T-cell (primary cell): Measurements from ENCODE around the gene SLC39A12. TPM values are rescaled to one million over a fixed set of nuclear protein-coding genes. Genes with fewer than 3 reads are reported as not detected.
A peak's percentile ranks its signal among the peaks of the same experiment; 100 is the strongest.

Experiments
- ATAC-seq, 4 experiments: fragments of 200-7000 bp in 3 of 4; fragments of 150-1000 bp in 1 of 4; cut with Tn5 transposase; replicated peaks in 1 of 4; 1 replicate in 3 of 4; 2 replicates in 1 of 4; pipeline ENCODE4 v1.10.0; 2021; ENCODE audit warnings: moderate library complexity in 3 of 4, mild to moderate bottlenecking in 2 of 4, moderate number of reproducible peaks in 1 of 4
- CTCF ChIA-PET, 2 donors: fragments of 300-600 bp; sonication (Branson Sonifier 250); formaldehyde crosslinking; loops; one replicate each; lab custom pipeline; 2022; ENCODE audit warnings: antibody characterized with exemption in 2 of 2; lab: Charles Lee
- POLR2A ChIA-PET, 2 donors: fragments of 300-600 bp; sonication (Branson Sonifier 250); formaldehyde crosslinking; loops; one replicate each; lab custom pipeline; 2022; ENCODE audit warnings: antibody characterized with exemption in 2 of 2; lab: Charles Lee
- DNase-seq, 35 experiments: peaks; one replicate each; pipeline versions ENCODE4 v3.0.0 to v3.0.0-alpha.2; 2013 to 2023
- H3K27ac ChIP-seq: one replicate; pipeline ENCODE4 v1.5.1; 2013; ENCODE audit warnings: low read length
- H3K27me3 ChIP-seq, 2 experiments: replicated peaks in 1 of 2; 1 replicate in 1 of 2; 2 replicates in 1 of 2; pipeline versions ENCODE4 v1.6.1 to v1.7.0; 2013; ENCODE audit warnings: low read length in 1 of 2, mixed read lengths in 1 of 2; ENCODE audit not compliant: control insufficient read depth in 2 of 2, insufficient read depth in 2 of 2; ENCODE audit errors: extremely low read depth in 1 of 2
- H3K36me3 ChIP-seq, 2 donors: 1 replicate in 1 of 2; 2 replicates in 1 of 2; pipeline versions ENCODE4 v1.6.1 to v1.7.0; 2013; ENCODE audit warnings: low read length in 1 of 2; ENCODE audit not compliant: control insufficient read depth in 2 of 2, insufficient read depth in 1 of 2; ENCODE audit errors: extremely low read depth in 1 of 2
- H3K4me1 ChIP-seq, 2 experiments: 1 replicate in 1 of 2; 2 replicates in 1 of 2; pipeline versions ENCODE4 v1.6.1 to v1.7.0; 2013; ENCODE audit warnings: low read length in 2 of 2, mixed read lengths in 1 of 2; ENCODE audit not compliant: insufficient read depth in 2 of 2, control insufficient read depth in 1 of 2; ENCODE audit errors: extremely low read depth in 1 of 2
- H3K4me3 ChIP-seq, 2 donors: 1 replicate in 1 of 2; 2 replicates in 1 of 2; pipeline versions ENCODE4 v1.5.1 to v1.7.0; 2013; ENCODE audit warnings: mild to moderate bottlenecking in 2 of 2, low read length in 1 of 2, moderate library complexity in 1 of 2; ENCODE audit not compliant: control insufficient read depth in 1 of 2; ENCODE audit errors: extremely low read depth in 1 of 2
- H3K9me3 ChIP-seq: 2 replicates; pipeline ENCODE4 v1.7.0; 2013
- H3K27ac Mint-ChIP-seq, 2 donors: one replicate each; pipeline ENCODE4 v1.8.0; 2020 to 2021; ENCODE audit warnings: mild to moderate bottlenecking in 2 of 2, mixed read lengths in 2 of 2
- H3K27me3 Mint-ChIP-seq, 2 donors: one replicate each; pipeline ENCODE4 v1.8.0; 2021 to 2022; ENCODE audit warnings: mixed read lengths in 2 of 2
- H3K36me3 Mint-ChIP-seq: one replicate; pipeline ENCODE4 v1.8.0; 2021; ENCODE audit warnings: mixed read lengths
- H3K4me1 Mint-ChIP-seq, 3 donors: one replicate each; pipeline ENCODE4 v1.8.0; 2020 to 2022; ENCODE audit warnings: mixed read lengths in 3 of 3, mild to moderate bottlenecking in 1 of 3
- H3K4me3 Mint-ChIP-seq, 3 donors: one replicate each; pipeline ENCODE4 v1.8.0; 2020 to 2022; ENCODE audit warnings: mild to moderate bottlenecking in 3 of 3, mixed read lengths in 3 of 3, moderate library complexity in 3 of 3
- H3K9me3 Mint-ChIP-seq, 3 donors: one replicate each; pipeline ENCODE4 v1.8.0; 2020 to 2022; ENCODE audit warnings: mixed read lengths in 3 of 3
- WGBS: methylation state at CpG from one replicate; pipeline ENCODE4 v1.1.5; 2013; ENCODE audit warnings: missing lambda C conversion rate; ENCODE audit not compliant: insufficient coverage; 5-methylcytosine and 5-hydroxymethylcytosine counted together
- total RNA-seq, 35 experiments: library from RNA in 6 of 35; stranded (reverse) in 6 of 35; fragments of 120-200 nt in 1 of 35; gene quantifications; one replicate each; pipeline versions ENCODE4 v1.2.1 to v1.2.4 and lab custom pipeline; 2013 to 2026

The SLC39A12 gene
- total RNA-seq, 5 donors from 2014 or later (not counting 1 experiment from before 2014, with no cell fraction given) = not detected

DNA sequence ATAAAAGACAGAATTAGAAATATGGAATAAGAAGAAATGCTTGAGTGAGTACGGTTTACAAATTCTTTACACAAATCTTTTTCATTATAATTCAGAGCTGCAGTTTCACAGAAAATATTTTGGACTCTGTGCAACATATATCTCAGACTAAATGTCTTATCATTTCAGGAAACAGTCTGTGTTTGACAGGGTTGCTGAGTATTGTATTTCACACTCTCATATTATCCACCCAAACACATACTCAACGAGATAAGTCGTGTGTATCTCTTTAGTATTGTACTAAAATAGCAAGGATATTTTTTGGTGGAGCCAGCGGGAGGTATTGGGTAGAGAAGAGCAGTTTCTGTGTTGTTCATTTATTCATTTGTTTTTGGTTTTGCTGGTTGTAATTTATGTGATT is 39.0 kb upstream of the SLC39A12 start:
- no peak for DNase-seq
- H3K27ac Mint-ChIP-seq = no peak overlapping the region
- no peaks in the 10 kb centered on the region for H3K27me3 ChIP-seq
- CTCF ChIA-PET = no interaction called here
- H3K36me3 ChIP-seq = no peaks in the 10 kb centered on the region
- WGBS = 88% methylated on average over 1 of the region's 4 CpGs
- H3K4me1 ChIP-seq = no peaks in the 10 kb centered on the region
- no peaks in the 10 kb centered on the region for H3K4me1 Mint-ChIP-seq
- peaks cover 8 to 13% of the 10 kb centered on the region in 2 donors for H3K27me3 Mint-ChIP-seq
- ATAC-seq = no peak
- no peak overlapping the region for H3K4me3 Mint-ChIP-seq
- no peaks in the 10 kb centered on the region for H3K9me3 ChIP-seq
- H3K36me3 Mint-ChIP-seq = no peaks in the 10 kb centered on the region
- H3K27ac ChIP-seq = no peak overlapping the region
- peaks cover 3 to 5% (median 4%) of the 10 kb centered on the region in 3 donors for H3K9me3 Mint-ChIP-seq
- H3K4me3 ChIP-seq = no peak overlapping the region
- POLR2A ChIA-PET = no interaction called here

DNA sequence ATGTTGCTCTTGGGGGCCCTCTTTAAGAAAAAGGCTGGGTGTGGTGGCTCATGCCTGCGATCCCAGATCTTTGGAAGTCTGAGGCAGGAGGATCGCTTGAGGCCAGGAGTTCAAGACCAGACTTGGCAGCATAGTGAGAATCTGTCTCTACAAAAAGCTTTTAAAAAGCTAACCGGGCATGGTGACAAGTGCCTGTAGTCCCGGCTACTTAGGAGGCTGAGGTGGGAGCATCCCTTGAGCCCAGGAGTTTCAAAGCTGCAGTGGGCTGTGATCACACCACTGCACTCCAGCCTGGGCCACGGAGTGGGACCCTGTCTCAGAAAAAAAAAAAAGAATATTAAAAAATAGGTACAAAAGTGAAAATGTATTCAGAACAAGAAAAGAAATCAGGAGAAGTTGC is 38.1 kb upstream of the SLC39A12 start:
- H3K9me3 ChIP-seq = no peaks in the 10 kb centered on the region
- Mint-ChIP-seq H3K9me3 (peaks cover 3 to 5% (median 4%) of the 10 kb centered on the region in 3 donors), H3K4me1 (no peaks in the 10 kb centered on the region), H3K27me3 (peaks cover 3 to 10% of the 10 kb centered on the region in 2 donors), H3K4me3 (no peak overlapping the region), H3K36me3 (no peaks in the 10 kb centered on the region), H3K27ac (no peak overlapping the region)
- no peaks in the 10 kb centered on the region for H3K36me3 ChIP-seq
- DNase-seq (no peak), ATAC-seq (no peak)
- WGBS = 86% methylated on average over 4 of the region's 5 CpGs
- CTCF ChIA-PET = no interaction called here
- POLR2A ChIA-PET = no interaction called here
- H3K27me3 ChIP-seq = no peaks in the 10 kb centered on the region
- H3K27ac ChIP-seq = no peak overlapping the region
- no peak overlapping the region for H3K4me3 ChIP-seq
- H3K4me1 ChIP-seq = no peaks in the 10 kb centered on the region

DNA sequence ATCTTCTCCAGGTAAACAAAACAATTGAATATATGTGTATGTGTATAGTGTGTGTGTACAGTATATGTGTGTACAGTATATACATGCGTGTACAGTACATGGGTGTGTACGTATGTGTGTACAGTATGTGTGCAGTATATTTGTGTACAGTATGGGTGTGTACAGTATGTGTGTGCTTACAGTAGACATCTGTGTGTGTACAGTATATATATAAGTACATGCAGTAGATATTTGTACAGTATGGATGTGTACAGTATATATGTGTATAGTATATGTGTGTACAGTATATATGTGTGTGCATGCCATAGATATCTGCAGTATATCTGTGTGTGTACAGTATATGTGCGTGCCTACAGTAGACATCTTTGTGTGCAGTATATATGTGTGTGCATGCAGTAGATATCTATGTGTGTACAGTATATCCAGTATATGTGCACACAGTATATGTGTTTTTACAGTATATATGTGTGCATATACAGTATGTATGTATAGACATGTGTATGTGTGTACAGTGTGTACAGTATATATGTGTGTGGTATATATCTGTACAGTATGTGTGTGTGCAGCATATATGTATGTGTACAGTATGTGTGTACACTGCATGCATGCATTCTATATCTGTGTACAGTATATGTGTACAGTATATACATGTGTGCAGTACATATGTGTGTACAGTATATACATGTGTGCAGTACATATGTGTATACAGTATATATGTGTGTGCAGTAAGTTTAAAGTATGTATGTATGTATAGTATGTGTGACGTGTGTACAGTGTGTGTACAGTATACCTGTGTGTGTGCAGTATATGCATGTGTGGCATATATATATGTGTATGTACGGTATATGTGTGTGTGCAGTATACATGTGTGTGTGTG is 37.3 kb upstream of the SLC39A12 start:
- ChIA-PET CTCF (no interaction called here), POLR2A (no interaction called here)
- no peak overlapping the region for H3K27ac ChIP-seq
- no peaks in the 10 kb centered on the region for H3K36me3 ChIP-seq
- no peak overlapping the region for H3K4me3 Mint-ChIP-seq
- peaks cover 3 to 10% of the 10 kb centered on the region in 2 donors for H3K27me3 Mint-ChIP-seq
- peak in 1 of 4 experiments; percentile 37 for ATAC-seq
- no peaks in the 10 kb centered on the region for H3K27me3 ChIP-seq
- 71% methylated on average over 4 of the region's 5 CpGs for WGBS
- peaks cover 3 to 5% (median 4%) of the 10 kb centered on the region in 3 donors for H3K9me3 Mint-ChIP-seq
- no peaks in the 10 kb centered on the region for H3K4me1 Mint-ChIP-seq
- H3K27ac Mint-ChIP-seq = no peak overlapping the region
- H3K4me3 ChIP-seq = no peak overlapping the region
- no peak for DNase-seq
- no peaks in the 10 kb centered on the region for H3K36me3 Mint-ChIP-seq
- H3K4me1 ChIP-seq = no peaks in the 10 kb centered on the region
- no peaks in the 10 kb centered on the region for H3K9me3 ChIP-seq

GRCh38 chr10:17915181-17915580 is 36.5 kb upstream of the SLC39A12 start:
- no peaks in the 10 kb centered on the region for H3K36me3 Mint-ChIP-seq
- H3K27me3 Mint-ChIP-seq = peaks cover 3 to 10% of the 10 kb centered on the region in 2 donors
- WGBS = no CpG with 5 or more reads among the region's 4 CpGs
- no peaks in the 10 kb centered on the region for H3K27me3 ChIP-seq
- ATAC-seq (no peak), DNase-seq (no peak)
- no peaks in the 10 kb centered on the region for H3K36me3 ChIP-seq
- CTCF ChIA-PET = no interaction called here
- no peak overlapping the region for H3K4me3 ChIP-seq
- no peaks in the 10 kb centered on the region for H3K9me3 ChIP-seq
- H3K9me3 Mint-ChIP-seq = peaks cover 3 to 9% (median 4%) of the 10 kb centered on the region in 3 donors
- H3K4me3 Mint-ChIP-seq = no peak overlapping the region
- POLR2A ChIA-PET = no interaction called here
- H3K27ac Mint-ChIP-seq = no peak overlapping the region
- H3K4me1 ChIP-seq = no peaks in the 10 kb centered on the region
- no peaks in the 10 kb centered on the region for H3K4me1 Mint-ChIP-seq
- no peak overlapping the region for H3K27ac ChIP-seq

GRCh38 chr10:17918187-17918903 is 33.4 kb upstream of the SLC39A12 start:
- no peaks in the 10 kb centered on the region for H3K36me3 ChIP-seq
- Mint-ChIP-seq H3K36me3 (no peaks in the 10 kb centered on the region), H3K27ac (no peak overlapping the region), H3K4me3 (no peak overlapping the region), H3K9me3 (peaks cover 0 to 13% (median 0%) of the 10 kb centered on the region in 3 donors), H3K27me3 (peaks cover 0 to under 1% of the 10 kb centered on the region in 2 donors), H3K4me1 (no peaks in the 10 kb centered on the region)
- ChIA-PET CTCF (interaction anchor here (0.6 kb wide), 2 partner anchors 468 to 629 kb away, joined by 4 read pairs; no protein-coding TSS in a partner anchor), POLR2A (no interaction called here)
- 86% methylated on average over 4 of the region's 12 CpGs for WGBS
- H3K27ac ChIP-seq = no peak overlapping the region
- H3K4me3 ChIP-seq = no peak overlapping the region
- no peaks in the 10 kb centered on the region for H3K27me3 ChIP-seq
- ATAC-seq = no peak
- no peaks in the 10 kb centered on the region for H3K4me1 ChIP-seq
- H3K9me3 ChIP-seq = no peaks in the 10 kb centered on the region
- DNase-seq = no peak

GRCh38 chr10:17921378-17921777 is 30.3 kb upstream of the SLC39A12 start:
- no peaks in the 10 kb centered on the region for H3K36me3 ChIP-seq
- peaks cover 0 to 9% (median 0%) of the 10 kb centered on the region in 3 donors for H3K9me3 Mint-ChIP-seq
- no peaks in the 10 kb centered on the region for H3K27me3 Mint-ChIP-seq
- H3K4me3 Mint-ChIP-seq = no peak overlapping the region
- H3K9me3 ChIP-seq = no peaks in the 10 kb centered on the region
- DNase-seq = no peak
- H3K4me3 ChIP-seq = no peak overlapping the region
- POLR2A ChIA-PET = no interaction called here
- no peaks in the 10 kb centered on the region for H3K4me1 Mint-ChIP-seq
- H3K27me3 ChIP-seq = no peaks in the 10 kb centered on the region
- H3K27ac Mint-ChIP-seq = no peak overlapping the region
- no peak overlapping the region for H3K27ac ChIP-seq
- CTCF ChIA-PET = no interaction called here
- no peak for ATAC-seq
- WGBS = no CpG with 5 or more reads among the region's 3 CpGs
- no peaks in the 10 kb centered on the region for H3K36me3 Mint-ChIP-seq
- H3K4me1 ChIP-seq = no peaks in the 10 kb centered on the region
